ENCODE data around the gene MBIP.

Gene MBIP

DNA sequence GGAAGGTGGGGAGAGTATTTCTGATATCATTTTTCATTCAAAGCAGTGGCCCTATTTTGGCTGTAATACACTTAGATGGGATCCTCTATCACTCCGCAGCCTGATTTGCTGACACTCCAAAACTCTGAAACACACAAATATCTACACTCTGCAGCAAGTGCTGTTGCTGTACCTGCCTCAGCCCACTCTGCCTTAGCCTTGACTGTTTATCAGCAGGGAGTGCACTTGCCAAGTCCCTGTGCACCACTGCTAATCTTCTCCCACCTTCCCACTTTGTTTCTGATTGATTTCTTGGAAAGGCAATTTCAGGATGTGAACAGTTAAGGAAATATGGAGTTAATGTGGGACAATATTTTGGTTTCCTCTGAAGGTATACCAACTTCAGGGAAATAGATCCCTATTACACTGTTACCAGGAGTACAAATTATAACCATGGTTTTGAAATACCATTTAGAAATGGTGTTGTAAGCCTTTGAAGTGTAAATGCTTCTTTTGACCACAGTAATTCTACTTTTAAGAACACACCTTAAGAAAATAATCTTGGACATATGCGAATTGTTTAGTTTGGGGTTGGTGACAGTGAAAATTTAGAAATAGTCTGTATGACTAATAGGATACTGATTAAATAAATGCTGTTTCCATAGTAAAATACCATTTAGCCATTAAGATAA is 59.3 kb downstream of the MBIP start:
- no peak for DNase-seq

- no peak for DNase-seq
These were observed 62.2 kb downstream of the MBIP start for GRCh38 chr14:36258241-36258640.

DNA sequence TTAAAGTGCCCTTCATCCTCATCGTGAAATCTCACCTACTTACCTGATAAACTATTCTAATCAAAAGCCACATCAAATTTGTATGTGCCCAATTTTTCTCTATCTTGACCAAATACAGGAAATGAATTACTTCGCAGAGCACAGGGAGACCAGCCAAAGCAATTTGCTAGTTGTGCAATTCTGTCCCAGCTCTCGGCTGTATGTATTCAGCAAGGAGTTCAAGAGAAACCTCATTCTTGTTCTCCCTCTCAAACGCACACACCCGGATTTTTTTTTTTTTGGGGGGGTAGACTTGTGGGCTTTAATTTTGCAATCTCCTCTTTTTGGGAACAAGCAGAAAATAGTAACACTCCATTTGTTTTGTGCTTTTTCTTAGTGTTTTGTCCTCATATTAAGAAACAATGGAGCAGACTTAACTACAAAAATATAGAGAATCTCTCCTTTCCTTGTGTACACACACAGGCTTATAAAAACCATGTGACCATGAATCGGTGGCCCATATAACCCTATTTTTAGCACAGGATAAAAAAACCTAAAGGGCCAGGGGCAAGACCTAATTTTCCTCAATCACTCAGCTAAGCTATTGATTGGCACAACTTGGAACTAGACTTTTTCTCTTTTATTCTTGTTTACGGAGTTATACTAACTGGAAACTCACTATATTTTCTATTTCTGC is 64.2 kb downstream of the MBIP start:
- DNase-seq: no peak

- DNase-seq: no peak
These were observed 66.3 kb downstream of the MBIP start for GRCh38 chr14:36254020-36254624.

All from activated CD4-positive, alpha-beta T cell treated with anti-CD3 and anti-CD28 coated beads, Interleukin-2, amount 50 U/mL, for 48 hours (primary cell).